ENCODE measurements around the gene NMUR2. TPM values are rescaled to one million over a fixed set of nuclear protein-coding genes. Genes with fewer than 3 reads are reported as not detected.

The NMUR2 gene
- polyA plus RNA-seq, 1 donor from 2014 or later = not detected

DNA sequence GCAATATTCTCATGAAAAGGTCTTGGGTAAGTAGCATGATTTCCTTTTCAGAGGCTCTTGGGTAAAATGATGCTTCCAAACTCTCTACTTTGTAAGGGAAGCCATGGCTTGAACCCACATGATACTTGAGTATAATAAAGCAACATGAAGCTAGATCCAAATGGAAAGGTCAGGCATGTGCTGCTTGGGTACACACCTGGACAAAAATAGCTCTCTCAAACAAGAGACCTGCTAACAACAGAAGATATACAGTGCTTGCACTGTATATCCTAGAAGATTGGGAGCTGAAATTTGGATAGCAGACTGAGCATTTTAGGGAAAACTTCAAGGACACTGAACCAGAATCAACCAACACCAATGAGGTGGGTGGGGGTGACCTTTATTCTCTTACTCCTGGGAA, 40.2 kb downstream of the NMUR2 start:
- H3K27ac ChIP-seq (ENCODE audit: low read length) = no peak overlapping the region
- H3K9me2 ChIP-seq (ENCODE audit: insufficient read depth, low read length) = no peaks in the 10 kb centered on the region
- no peak overlapping the region for H3K4me2 ChIP-seq (ENCODE audit: low read length)
- no peaks in the 10 kb centered on the region for H3K27me3 ChIP-seq (ENCODE audit: insufficient read depth, low read depth, low read length)
- H2AFZ ChIP-seq (ENCODE audit: low read depth, low read length) = no peak overlapping the region
- no peak overlapping the region for H3K4me3 ChIP-seq (ENCODE audit: low read length)
- H3K79me2 ChIP-seq (replicated peaks; ENCODE audit: insufficient read depth, low read length) = no peaks in the 10 kb centered on the region
- no peaks in the 10 kb centered on the region for H4K20me1 ChIP-seq (ENCODE audit: insufficient read depth)
- H3F3A ChIP-seq (ENCODE audit: insufficient read depth, low read length, poor library complexity, severe bottlenecking) = no peaks in the 10 kb centered on the region
- no peaks in the 10 kb centered on the region for H3K9me3 ChIP-seq (ENCODE audit: low read length)
- no peaks in the 10 kb centered on the region for H3K36me3 ChIP-seq (ENCODE audit: insufficient read depth, low read length)
- TF ChIP-seq SMC3 (conservative IDR thresholded peaks at IDR 0.05; ENCODE audit: poor library complexity) (no peak), EP300 (conservative IDR thresholded peaks at IDR 0.05; ENCODE audit: poor library complexity, severe bottlenecking) (no peak), RAD21 (conservative IDR thresholded peaks at IDR 0.05) (no peak), POLR2AphosphoS5 (IDR thresholded peaks at IDR 0.05) (no peak), CTCF (IDR thresholded peaks at IDR 0.05; ENCODE audit: poor library complexity, severe bottlenecking) (no peak), MXI1 (conservative IDR thresholded peaks at IDR 0.05; ENCODE audit: poor library complexity, severe bottlenecking) (no peak)
- no peak overlapping the region for H3K9ac ChIP-seq (ENCODE audit: low read length)

- Histone ChIP-seq H3K9me2 (ENCODE audit: insufficient read depth, low read length) (no peaks in the 10 kb centered on the region), H3K36me3 (ENCODE audit: insufficient read depth, low read length) (no peaks in the 10 kb centered on the region), H3K27ac (ENCODE audit: low read length) (no peak overlapping the region), H4K20me1 (ENCODE audit: insufficient read depth) (no peaks in the 10 kb centered on the region), H3K27me3 (ENCODE audit: insufficient read depth, low read depth, low read length) (no peaks in the 10 kb centered on the region), H3K4me2 (ENCODE audit: low read length) (no peak overlapping the region), H3F3A (ENCODE audit: insufficient read depth, low read length, poor library complexity, severe bottlenecking) (no peaks in the 10 kb centered on the region), H2AFZ (ENCODE audit: low read depth, low read length) (no peak overlapping the region), H3K9me3 (ENCODE audit: low read length) (no peaks in the 10 kb centered on the region), H3K9ac (ENCODE audit: low read length) (no peak overlapping the region), H3K79me2 (replicated peaks; ENCODE audit: insufficient read depth, low read length) (no peaks in the 10 kb centered on the region), H3K4me3 (ENCODE audit: low read length) (no peak overlapping the region)
- TF ChIP-seq, protein P1, sequence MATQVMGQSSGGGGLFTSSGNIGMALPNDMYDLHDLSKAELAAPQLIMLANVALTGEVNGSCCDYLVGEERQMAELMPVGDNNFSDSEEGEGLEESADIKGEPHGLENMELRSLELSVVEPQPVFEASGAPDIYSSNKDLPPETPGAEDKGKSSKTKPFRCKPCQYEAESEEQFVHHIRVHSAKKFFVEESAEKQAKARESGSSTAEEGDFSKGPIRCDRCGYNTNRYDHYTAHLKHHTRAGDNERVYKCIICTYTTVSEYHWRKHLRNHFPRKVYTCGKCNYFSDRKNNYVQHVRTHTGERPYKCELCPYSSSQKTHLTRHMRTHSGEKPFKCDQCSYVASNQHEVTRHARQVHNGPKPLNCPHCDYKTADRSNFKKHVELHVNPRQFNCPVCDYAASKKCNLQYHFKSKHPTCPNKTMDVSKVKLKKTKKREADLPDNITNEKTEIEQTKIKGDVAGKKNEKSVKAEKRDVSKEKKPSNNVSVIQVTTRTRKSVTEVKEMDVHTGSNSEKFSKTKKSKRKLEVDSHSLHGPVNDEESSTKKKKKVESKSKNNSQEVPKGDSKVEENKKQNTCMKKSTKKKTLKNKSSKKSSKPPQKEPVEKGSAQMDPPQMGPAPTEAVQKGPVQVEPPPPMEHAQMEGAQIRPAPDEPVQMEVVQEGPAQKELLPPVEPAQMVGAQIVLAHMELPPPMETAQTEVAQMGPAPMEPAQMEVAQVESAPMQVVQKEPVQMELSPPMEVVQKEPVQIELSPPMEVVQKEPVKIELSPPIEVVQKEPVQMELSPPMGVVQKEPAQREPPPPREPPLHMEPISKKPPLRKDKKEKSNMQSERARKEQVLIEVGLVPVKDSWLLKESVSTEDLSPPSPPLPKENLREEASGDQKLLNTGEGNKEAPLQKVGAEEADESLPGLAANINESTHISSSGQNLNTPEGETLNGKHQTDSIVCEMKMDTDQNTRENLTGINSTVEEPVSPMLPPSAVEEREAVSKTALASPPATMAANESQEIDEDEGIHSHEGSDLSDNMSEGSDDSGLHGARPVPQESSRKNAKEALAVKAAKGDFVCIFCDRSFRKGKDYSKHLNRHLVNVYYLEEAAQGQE (IDR thresholded peaks at IDR 0.05; ENCODE audit: borderline replicate concordance) = no peak
- TF ChIP-seq CTCF (IDR thresholded peaks at IDR 0.05; ENCODE audit: poor library complexity, severe bottlenecking) (no peak), RAD21 (conservative IDR thresholded peaks at IDR 0.05) (no peak), MXI1 (conservative IDR thresholded peaks at IDR 0.05; ENCODE audit: poor library complexity, severe bottlenecking) (no peak)
These were observed 40.9 kb downstream of the NMUR2 start for GRCh38 chr5:152364172-152364571.

Data from neural cell (in vitro differentiated cells).